ENCODE results near the gene ABCG4.

DNA sequence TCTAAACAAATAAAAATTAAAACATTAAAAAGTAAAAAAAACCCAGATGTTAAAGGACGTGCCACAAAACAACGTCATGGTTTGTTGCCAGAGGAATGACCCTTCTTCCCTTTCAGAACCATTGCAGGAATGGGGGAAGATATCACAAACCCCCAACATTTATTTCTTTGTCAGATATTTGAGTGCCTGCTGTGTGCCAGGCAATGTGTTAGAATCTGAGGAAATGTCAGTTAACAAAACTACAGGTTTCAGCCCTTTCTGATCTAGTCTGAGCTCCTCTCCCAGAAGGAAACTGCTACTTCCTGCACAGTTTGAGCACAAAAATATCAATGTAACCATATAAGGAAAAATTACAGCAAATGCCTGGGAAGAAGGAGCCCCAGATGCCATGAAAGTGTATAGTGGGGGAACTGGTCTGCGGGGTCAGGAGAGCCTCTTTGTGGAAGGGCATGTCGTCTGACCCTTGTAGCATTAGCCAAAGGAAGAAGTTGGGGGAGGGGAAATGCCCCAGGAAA lies 29.4 kb downstream of the ABCG4 start:
- no peak for TF ChIP-seq POLR2A (IDR thresholded peaks at IDR 0.05)
- TF ChIP-seq, protein P1, sequence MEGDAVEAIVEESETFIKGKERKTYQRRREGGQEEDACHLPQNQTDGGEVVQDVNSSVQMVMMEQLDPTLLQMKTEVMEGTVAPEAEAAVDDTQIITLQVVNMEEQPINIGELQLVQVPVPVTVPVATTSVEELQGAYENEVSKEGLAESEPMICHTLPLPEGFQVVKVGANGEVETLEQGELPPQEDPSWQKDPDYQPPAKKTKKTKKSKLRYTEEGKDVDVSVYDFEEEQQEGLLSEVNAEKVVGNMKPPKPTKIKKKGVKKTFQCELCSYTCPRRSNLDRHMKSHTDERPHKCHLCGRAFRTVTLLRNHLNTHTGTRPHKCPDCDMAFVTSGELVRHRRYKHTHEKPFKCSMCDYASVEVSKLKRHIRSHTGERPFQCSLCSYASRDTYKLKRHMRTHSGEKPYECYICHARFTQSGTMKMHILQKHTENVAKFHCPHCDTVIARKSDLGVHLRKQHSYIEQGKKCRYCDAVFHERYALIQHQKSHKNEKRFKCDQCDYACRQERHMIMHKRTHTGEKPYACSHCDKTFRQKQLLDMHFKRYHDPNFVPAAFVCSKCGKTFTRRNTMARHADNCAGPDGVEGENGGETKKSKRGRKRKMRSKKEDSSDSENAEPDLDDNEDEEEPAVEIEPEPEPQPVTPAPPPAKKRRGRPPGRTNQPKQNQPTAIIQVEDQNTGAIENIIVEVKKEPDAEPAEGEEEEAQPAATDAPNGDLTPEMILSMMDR (IDR thresholded peaks at IDR 0.05) = no peak
